Effector memory CD8-positive, alpha-beta T cell (primary cell): ENCODE data around the gene MEIKIN.
"Not testable (repeated sequence)": the region's sequence is repeated elsewhere in the genome, so short reads cannot be mapped to it uniquely, and the experiment has no call there.

Source experiments
- ATAC-seq: fragments of 150-1000 bp; cut with Tn5 transposase; replicated peaks from 2 replicates; pipeline ENCODE4 v1.10.0; 2021; ENCODE audit warnings: mild to moderate bottlenecking, moderate library complexity
- DNase-seq, 3 experiments: peaks; one replicate each; pipeline ENCODE4 v3.0.0; 2021
- H3K27ac Mint-ChIP-seq, 2 donors: one replicate each; pipeline ENCODE4 v1.8.0; 2022; ENCODE audit warnings: mild to moderate bottlenecking in 2 of 2, mixed read lengths in 2 of 2, moderate library complexity in 2 of 2
- H3K27me3 Mint-ChIP-seq, 2 donors: one replicate each; pipeline ENCODE4 v1.8.0; 2022; ENCODE audit warnings: mixed read lengths in 2 of 2
- H3K36me3 Mint-ChIP-seq: one replicate; pipeline ENCODE4 v1.8.0; 2022; ENCODE audit warnings: mild to moderate bottlenecking, moderate library complexity, mixed read lengths; ENCODE audit not compliant: insufficient read depth
- H3K4me1 Mint-ChIP-seq, 2 donors: one replicate each; pipeline ENCODE4 v1.8.0; 2022; ENCODE audit warnings: low read depth in 2 of 2, mixed read lengths in 2 of 2
- H3K4me3 Mint-ChIP-seq, 2 donors: one replicate each; pipeline ENCODE4 v1.8.0; 2022; ENCODE audit warnings: mild to moderate bottlenecking in 2 of 2, mixed read lengths in 2 of 2, moderate library complexity in 2 of 2
- H3K9me3 Mint-ChIP-seq, 2 donors: one replicate each; pipeline ENCODE4 v1.8.0; 2022; ENCODE audit warnings: mixed read lengths in 2 of 2

The MEIKIN gene

GRCh38 chr5:131916481-131916880 is 29.0 kb downstream of the MEIKIN start:
- H3K36me3 Mint-ChIP-seq, result no peaks in the 10 kb centered on the region
- ATAC-seq (no peak), DNase-seq (no peak)
- no peak overlapping the region for H3K4me3 Mint-ChIP-seq
- peaks cover 0 to 3% of the 10 kb centered on the region in 2 donors for H3K9me3 Mint-ChIP-seq
- no peak overlapping the region for H3K27ac Mint-ChIP-seq
- H3K4me1 Mint-ChIP-seq, result no peaks in the 10 kb centered on the region
- H3K27me3 Mint-ChIP-seq, result no peaks in the 10 kb centered on the region

DNA sequence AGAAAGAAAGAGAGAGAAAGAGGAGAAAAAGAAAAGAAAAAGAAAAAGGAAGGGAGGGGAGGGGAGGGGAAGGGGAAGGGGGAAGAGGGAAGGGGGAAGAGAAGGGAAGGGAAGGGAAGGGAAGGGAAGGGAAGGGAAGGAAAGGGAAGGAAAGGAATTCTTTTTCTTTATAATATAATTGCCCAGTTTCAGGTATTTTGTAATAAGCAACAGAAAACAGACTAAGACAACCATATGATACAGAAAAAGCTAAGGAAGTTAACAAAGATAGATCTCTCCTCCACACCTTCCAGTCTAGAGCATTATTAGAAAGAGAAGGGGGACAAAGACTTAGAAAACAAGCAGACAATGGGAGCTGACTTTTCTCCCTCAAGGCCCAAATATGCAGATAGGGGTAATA is 31.0 kb downstream of the MEIKIN start:
- no peak for DNase-seq
- H3K27ac Mint-ChIP-seq, result no peak overlapping the region
- H3K9me3 Mint-ChIP-seq, result peaks cover 0 to 2% of the 10 kb centered on the region in 2 donors
- ATAC-seq, result no peak
- no peaks in the 10 kb centered on the region for H3K4me1 Mint-ChIP-seq
- H3K27me3 Mint-ChIP-seq, result no peaks in the 10 kb centered on the region
- H3K36me3 Mint-ChIP-seq, result no peaks in the 10 kb centered on the region
- no peak overlapping the region for H3K4me3 Mint-ChIP-seq

- H3K4me3 Mint-ChIP-seq, result no peak overlapping the region
- no peaks in the 10 kb centered on the region for H3K4me1 Mint-ChIP-seq
- no peak overlapping the region for H3K27ac Mint-ChIP-seq
- no peaks in the 10 kb centered on the region for H3K9me3 Mint-ChIP-seq
- H3K36me3 Mint-ChIP-seq, result no peaks in the 10 kb centered on the region
- no peaks in the 10 kb centered on the region for H3K27me3 Mint-ChIP-seq
- no peak for DNase-seq
- ATAC-seq, result no peak
Observed at GRCh38 chr5:131913603-131914002, 31.9 kb downstream of the MEIKIN start.

DNA sequence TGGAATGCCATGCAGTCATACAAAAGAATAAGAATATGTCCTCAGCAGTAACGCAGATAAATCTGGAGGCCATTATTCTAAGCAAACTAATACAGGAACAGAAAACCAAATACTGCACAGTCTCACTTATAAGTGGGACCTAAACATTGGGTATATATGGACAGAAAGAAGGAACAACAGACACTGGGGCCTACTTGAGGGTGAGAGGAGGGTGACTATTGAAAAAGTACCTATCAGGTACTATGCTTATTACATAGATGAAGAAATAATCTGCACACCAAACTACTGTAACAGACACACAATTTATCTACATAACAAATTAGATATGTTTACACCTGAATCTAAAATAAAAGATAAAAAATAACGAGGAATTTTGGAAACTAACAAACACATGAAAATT is 38.8 kb downstream of the MEIKIN start:
- Mint-ChIP-seq H3K27me3 (no peaks in the 10 kb centered on the region), H3K36me3 (peaks cover 3% of the 10 kb centered on the region), H3K27ac (no peak overlapping the region), H3K9me3 (peaks cover 12 to 33% of the 10 kb centered on the region in 2 donors), H3K4me3 (no peak overlapping the region), H3K4me1 (peaks cover 11% of the 10 kb centered on the region in 2 donors)
- DNase-seq (no peak), ATAC-seq (no peak)

DNA sequence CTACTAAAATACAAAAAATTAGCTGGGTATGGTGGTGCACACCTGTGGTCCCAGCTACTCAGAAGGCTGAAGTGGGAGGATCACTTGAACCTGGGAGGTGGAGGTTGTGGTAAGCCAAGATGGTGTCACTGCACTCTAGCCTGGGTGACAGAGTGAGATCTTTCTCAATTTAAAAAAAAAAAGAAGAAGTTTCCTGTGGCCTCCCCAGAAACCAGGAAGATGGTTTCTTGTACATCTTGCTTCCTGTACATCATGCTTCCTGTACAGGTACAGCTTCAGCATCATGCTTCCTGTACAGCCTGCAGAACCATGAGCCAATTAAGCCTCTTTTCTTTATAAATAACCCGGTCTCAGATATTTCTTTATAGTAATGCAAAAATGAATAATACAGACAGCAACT is 43.2 kb downstream of the MEIKIN start:
- peak; percentile 88 for ATAC-seq
- not testable (repeated sequence) for H3K27me3 Mint-ChIP-seq, DNase-seq, H3K36me3 Mint-ChIP-seq
- peaks cover 14 to 40% of the 10 kb centered on the region in 2 donors for H3K9me3 Mint-ChIP-seq
- peaks cover 14 to 20% of the 10 kb centered on the region in 2 donors for H3K4me1 Mint-ChIP-seq
- peak overlapping the region; percentile 75 to 82 for H3K27ac Mint-ChIP-seq
- peak overlapping the region; percentile 30 to 31 for H3K4me3 Mint-ChIP-seq

- Mint-ChIP-seq H3K4me3 (no peak overlapping the region), H3K36me3 (peaks cover 6% of the 10 kb centered on the region), H3K27me3 (peaks cover 24 to 26% of the 10 kb centered on the region in 2 donors), H3K27ac (peak overlapping the region; percentile 26 to 35), H3K4me1 (peaks cover 14 to 20% of the 10 kb centered on the region in 2 donors), H3K9me3 (peaks cover 11 to 42% of the 10 kb centered on the region in 2 donors)
- DNase-seq (no peak), ATAC-seq (no peak)
Observed at GRCh38 chr5:131899686-131900085, 45.8 kb downstream of the MEIKIN start.

- H3K36me3 Mint-ChIP-seq, result no peaks in the 10 kb centered on the region
- DNase-seq (no peak), ATAC-seq (no peak)
- H3K4me3 Mint-ChIP-seq, result no peak overlapping the region
- H3K4me1 Mint-ChIP-seq, result no peaks in the 10 kb centered on the region
- no peaks in the 10 kb centered on the region for H3K27me3 Mint-ChIP-seq
- H3K27ac Mint-ChIP-seq, result no peak overlapping the region
- peaks cover 2 to 6% of the 10 kb centered on the region in 2 donors for H3K9me3 Mint-ChIP-seq
Observed at GRCh38 chr5:131883984-131884383, 61.5 kb downstream of the MEIKIN start.

- H3K36me3 Mint-ChIP-seq, result no peaks in the 10 kb centered on the region
- H3K4me3 Mint-ChIP-seq, result no peak overlapping the region
- DNase-seq (no peak), ATAC-seq (no peak)
- H3K4me1 Mint-ChIP-seq, result no peaks in the 10 kb centered on the region
- H3K27me3 Mint-ChIP-seq, result no peaks in the 10 kb centered on the region
- no peaks in the 10 kb centered on the region for H3K9me3 Mint-ChIP-seq
- no peak overlapping the region for H3K27ac Mint-ChIP-seq
Observed at GRCh38 chr5:131879705-131880104, 65.8 kb downstream of the MEIKIN start.

DNA sequence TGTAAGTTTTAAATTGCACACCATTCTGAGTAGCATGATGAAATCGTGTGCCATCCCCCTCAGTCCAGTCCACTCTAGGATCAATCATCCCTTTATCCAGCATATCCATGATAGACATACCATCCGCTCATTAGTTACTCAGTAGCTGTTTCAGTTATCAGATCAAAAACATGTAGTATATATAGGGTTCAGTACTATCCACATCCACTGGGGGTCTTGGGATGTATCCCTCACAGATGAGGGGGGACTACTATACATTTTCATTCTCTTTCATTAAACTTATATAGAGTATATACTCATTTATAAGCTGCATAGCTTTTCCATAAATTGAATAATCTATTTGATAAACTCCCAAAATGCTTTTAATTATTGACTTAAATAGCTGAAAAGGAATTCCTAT is 67.6 kb downstream of the MEIKIN start:
- Mint-ChIP-seq H3K4me1 (no peaks in the 10 kb centered on the region), H3K36me3 (no peaks in the 10 kb centered on the region), H3K27me3 (no peaks in the 10 kb centered on the region), H3K9me3 (no peaks in the 10 kb centered on the region), H3K4me3 (no peak overlapping the region), H3K27ac (no peak overlapping the region)
- DNase-seq, result no peak
- ATAC-seq, result no peak

GRCh38 chr5:131871251-131871650 is 74.2 kb downstream of the MEIKIN start:
- H3K4me3 Mint-ChIP-seq, H3K4me1 Mint-ChIP-seq, ATAC-seq, H3K36me3 Mint-ChIP-seq, H3K9me3 Mint-ChIP-seq, DNase-seq, H3K27ac Mint-ChIP-seq: not testable (repeated sequence)
- peaks cover 9 to 10% of the 10 kb centered on the region in 2 donors for H3K27me3 Mint-ChIP-seq

- ATAC-seq, result no peak
- H3K4me1 Mint-ChIP-seq, result no peaks in the 10 kb centered on the region
- peaks cover 9 to 17% of the 10 kb centered on the region in 2 donors for H3K9me3 Mint-ChIP-seq
- H3K27me3 Mint-ChIP-seq, result peaks cover 9 to 10% of the 10 kb centered on the region in 2 donors
- no peak overlapping the region for H3K4me3 Mint-ChIP-seq
- DNase-seq, result no peak
- peaks cover 4% of the 10 kb centered on the region for H3K36me3 Mint-ChIP-seq
- H3K27ac Mint-ChIP-seq, result no peak overlapping the region
Observed at GRCh38 chr5:131867524-131867923, 77.9 kb downstream of the MEIKIN start.

DNA sequence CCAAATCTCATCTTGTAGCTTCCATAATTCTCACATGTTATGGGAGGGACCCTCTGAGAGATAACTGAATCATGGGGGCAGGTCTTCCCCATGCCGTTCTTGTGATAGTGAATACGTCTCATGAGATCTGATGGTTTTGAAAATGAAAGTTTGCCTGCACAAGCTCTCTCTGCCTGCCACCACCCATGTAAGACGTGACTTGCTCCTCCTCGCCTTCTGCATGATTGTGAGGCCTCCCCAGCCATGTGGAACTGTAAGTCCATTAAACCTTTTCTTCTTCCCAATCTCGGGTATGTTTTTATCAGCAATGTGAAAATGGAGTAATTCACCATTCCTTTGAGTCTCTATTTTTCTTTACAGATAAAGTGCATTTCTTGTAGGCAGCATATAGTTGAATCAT is 81.8 kb downstream of the MEIKIN start:
- peaks cover 4% of the 10 kb centered on the region for H3K36me3 Mint-ChIP-seq
- peaks cover 9 to 17% of the 10 kb centered on the region in 2 donors for H3K9me3 Mint-ChIP-seq
- H3K4me1 Mint-ChIP-seq, result no peaks in the 10 kb centered on the region
- ATAC-seq (no peak), DNase-seq (no peak)
- no peaks in the 10 kb centered on the region for H3K27me3 Mint-ChIP-seq
- H3K4me3 Mint-ChIP-seq, result no peak overlapping the region
- H3K27ac Mint-ChIP-seq, result no peak overlapping the region

DNA sequence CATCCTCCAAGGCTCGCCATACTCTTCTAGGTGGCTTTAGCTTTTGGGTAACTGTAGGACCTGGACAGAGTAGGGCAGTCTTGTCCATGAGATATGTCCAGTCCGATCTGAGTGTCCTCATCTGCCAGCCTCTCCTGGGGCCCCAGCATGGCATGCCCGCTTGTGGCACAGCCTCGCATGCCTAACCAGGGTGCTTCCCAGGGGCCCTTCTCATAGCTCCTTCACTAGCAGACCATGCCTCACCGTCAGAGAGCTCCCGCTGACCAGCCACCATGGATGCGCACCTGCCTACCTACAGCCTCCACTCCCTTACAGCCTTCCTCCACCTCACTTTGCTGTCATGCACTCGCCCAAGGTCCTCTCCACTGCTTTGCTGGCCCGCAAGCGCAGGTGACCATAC is 88.1 kb downstream of the MEIKIN start:
- Mint-ChIP-seq H3K4me3 (no peak overlapping the region), H3K4me1 (peaks cover 6 to 24% of the 10 kb centered on the region in 2 donors), H3K27me3 (no peaks in the 10 kb centered on the region), H3K36me3 (no peaks in the 10 kb centered on the region), H3K9me3 (peaks cover 0 to 2% of the 10 kb centered on the region in 2 donors), H3K27ac (no peak overlapping the region)
- ATAC-seq, result no peak
- DNase-seq, result no peak

- H3K27ac Mint-ChIP-seq, result peak overlapping the region in 1 of 2 donors; percentile 36
- ATAC-seq, result no peak
- no peak overlapping the region for H3K4me3 Mint-ChIP-seq
- H3K27me3 Mint-ChIP-seq, result peaks cover 0 to 3% of the 10 kb centered on the region in 2 donors
- peaks cover 2 to 4% of the 10 kb centered on the region in 2 donors for H3K9me3 Mint-ChIP-seq
- H3K36me3 Mint-ChIP-seq, result no peaks in the 10 kb centered on the region
- H3K4me1 Mint-ChIP-seq, result peaks cover 6 to 24% of the 10 kb centered on the region in 2 donors
- DNase-seq, result no peak
Observed at GRCh38 chr5:131855452-131855851, 90.0 kb downstream of the MEIKIN start.

- ATAC-seq (peak; percentile 54), DNase-seq (no peak)
- Mint-ChIP-seq H3K4me1 (peaks cover 6 to 24% of the 10 kb centered on the region in 2 donors), H3K27me3 (peaks cover 0 to 6% of the 10 kb centered on the region in 2 donors), H3K9me3 (peaks cover 5 to 6% of the 10 kb centered on the region in 2 donors), H3K36me3 (no peaks in the 10 kb centered on the region), H3K4me3 (peak overlapping the region in 1 of 2 donors; percentile 16), H3K27ac (peak overlapping the region; percentile 49 to 84)
Observed at GRCh38 chr5:131854134-131854533, 91.3 kb downstream of the MEIKIN start.
